ENCODE measurements around the gene TBXA2R.
"Not testable (repeated sequence)": the region's sequence is repeated elsewhere in the genome, so short reads cannot be mapped to it uniquely, and the experiment has no call there.

Gene TBXA2R

GRCh38 chr19:3639479-3639878 is 32.8 kb upstream of the TBXA2R start:
- DNase-seq (ENCODE audit: low read depth) = no peak

- no peak for DNase-seq (ENCODE audit: low read depth)
Observed at GRCh38 chr19:3638208-3639193, 31.8 kb upstream of the TBXA2R start.

GRCh38 chr19:3637621-3638020 is 30.9 kb upstream of the TBXA2R start:
- no peak for DNase-seq (ENCODE audit: low read depth)

- DNase-seq (ENCODE audit: low read depth) = no peak
Observed at GRCh38 chr19:3636962-3637361, 30.3 kb upstream of the TBXA2R start.

- DNase-seq (ENCODE audit: low read depth) = no peak
Observed at GRCh38 chr19:3636506-3636905, 29.8 kb upstream of the TBXA2R start.

GRCh38 chr19:3634496-3635045 is 27.9 kb upstream of the TBXA2R start:
- DNase-seq (ENCODE audit: low read depth) = no peak

GRCh38 chr19:3633559-3633988 is 26.9 kb upstream of the TBXA2R start:
- no peak for DNase-seq (ENCODE audit: low read depth)

GRCh38 chr19:3632739-3633558 is 26.3 kb upstream of the TBXA2R start:
- no peak for DNase-seq (ENCODE audit: low read depth)

- DNase-seq (ENCODE audit: low read depth) = no peak
Observed at GRCh38 chr19:3632098-3632497, 25.4 kb upstream of the TBXA2R start.

- DNase-seq (ENCODE audit: low read depth) = no peak
Observed at GRCh38 chr19:3631053-3631861, 24.6 kb upstream of the TBXA2R start.

- DNase-seq (ENCODE audit: low read depth) = not testable (repeated sequence)
Observed at GRCh38 chr19:3628766-3629165, 22.1 kb upstream of the TBXA2R start.

GRCh38 chr19:3627351-3627723 is 20.7 kb upstream of the TBXA2R start:
- no peak for DNase-seq (ENCODE audit: low read depth)

GRCh38 chr19:3626473-3627350 is 20.0 kb upstream of the TBXA2R start, which contains the start of gene CACTIN:
TSS of gene CACTIN (minus strand) at chr19:3626790. CDS start at chr19:3626762, 28 bp downstream.
- DNase-seq (ENCODE audit: low read depth) = peak; percentile 98

- DNase-seq (ENCODE audit: low read depth) = peak; percentile 10
Observed at GRCh38 chr19:3625996-3626472, 19.4 kb upstream of the TBXA2R start.

- DNase-seq (ENCODE audit: low read depth) = no peak
Observed at GRCh38 chr19:3623716-3624115, 17.0 kb upstream of the TBXA2R start.

GRCh38 chr19:3622224-3622623 is 15.5 kb upstream of the TBXA2R start:
- no peak for DNase-seq (ENCODE audit: low read depth)

- DNase-seq (ENCODE audit: low read depth) = no peak
Observed at GRCh38 chr19:3621689-3622088, 15.0 kb upstream of the TBXA2R start.

- no peak for DNase-seq (ENCODE audit: low read depth)
Observed at GRCh38 chr19:3620817-3621547, 14.3 kb upstream of the TBXA2R start.

GRCh38 chr19:3620145-3620816 is 13.6 kb upstream of the TBXA2R start:
- DNase-seq (ENCODE audit: low read depth) = no peak
